ENCODE measurements around the gene CGAS. TPM values are rescaled to one million over a fixed set of nuclear protein-coding genes. Genes with fewer than 3 reads are reported as not detected.
"Not testable (repeated sequence)": the region's sequence is repeated elsewhere in the genome, so short reads cannot be mapped to it uniquely, and the experiment has no call there.

Gene CGAS
- polyA plus RNA-seq (ENCODE audit: insufficient read length in 3 of 3) = 1 to 10 TPM; 2.5 to 3.8 (median 3.1) TPM
- long read RNA-seq, donor 1, partial matches to known transcripts = 0 of 1 reads
- long read RNA-seq, donor 1, other reads (novel, unspliced or antisense) = 0 of 1 reads
- long read RNA-seq, donor 2, partial matches to known transcripts = 0 of 1 reads
- long read RNA-seq, donor 2, other reads (novel, unspliced or antisense) = 0 of 1 reads
- long read RNA-seq, donor 3, partial matches to known transcripts = 0 of 2 reads
- long read RNA-seq, donor 3, other reads (novel, unspliced or antisense) = 0 of 2 reads
- long read RNA-seq, donor 4 = 0 reads
- long read RNA-seq, donor 5 = 0 reads
- long read RNA-seq, donor 6 = 0 reads
- long read RNA-seq, donor 7 = 0 reads
- long read RNA-seq, donor 8, partial matches to known transcripts = 0 of 1 reads
- long read RNA-seq, donor 8, other reads (novel, unspliced or antisense) = 0 of 1 reads
- long read RNA-seq, donor 9, partial matches to known transcripts = 19 of 27 reads
- long read RNA-seq, donor 9, other reads (novel, unspliced or antisense) = 6 of 27 reads
- long read RNA-seq, donor 10 = 0 reads
- long read RNA-seq, donor 11 = 0 reads
- long read RNA-seq, donor 12, partial matches to known transcripts = 0 of 2 reads
- long read RNA-seq, donor 12, other reads (novel, unspliced or antisense) = 0 of 2 reads
- long read RNA-seq, donor 13 = 0 reads
- long read RNA-seq, donor 14 = 0 reads
- long read RNA-seq, donor 15 = 0 reads
- long read RNA-seq, donor 16 = 0 reads

DNA sequence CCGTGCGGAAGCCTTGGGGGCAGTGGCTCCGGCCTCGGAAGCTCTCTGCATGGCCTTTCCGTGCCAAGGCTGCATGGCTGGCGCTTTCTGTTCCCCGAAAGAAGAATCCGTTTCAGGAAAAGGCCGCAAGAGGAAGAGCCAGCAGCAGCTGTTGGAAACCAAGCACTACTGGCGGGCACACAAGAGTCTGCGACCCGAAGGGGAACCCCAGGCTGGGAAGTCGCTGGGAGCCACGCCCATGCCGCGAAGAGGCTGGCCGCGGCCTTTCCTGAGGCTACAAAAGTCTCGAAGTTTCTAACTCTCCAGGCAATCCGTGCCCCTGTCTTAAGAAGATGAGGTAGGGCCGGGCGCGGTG lies at the start of gene CGAS:
Gene CGAS (minus strand): TSS at position 191 of the 355 bp plus-strand sequence. CDS start 116 bp downstream, at position 75.
- DNase-seq = peak; percentile 44

DNA sequence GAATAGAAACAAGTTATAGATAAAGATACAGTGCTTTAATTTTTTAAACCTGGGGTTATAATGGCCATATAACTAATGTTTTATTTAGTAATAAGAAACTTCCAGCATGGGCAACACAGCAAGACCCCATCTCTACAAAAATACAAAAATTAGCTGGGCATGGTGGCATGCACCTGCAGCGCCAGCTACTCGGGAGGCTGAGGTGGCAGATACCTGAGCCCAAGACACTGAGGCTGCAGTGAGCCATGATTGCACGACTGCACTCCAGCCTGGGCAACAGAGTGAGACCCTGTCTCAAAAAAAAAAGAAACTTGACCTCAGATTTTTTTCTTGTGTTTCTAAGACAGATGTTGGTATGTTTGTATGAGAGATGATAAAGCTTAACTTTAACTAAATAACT lies 45.8 kb upstream of the CGAS start:
- DNase-seq = no peak

DNA sequence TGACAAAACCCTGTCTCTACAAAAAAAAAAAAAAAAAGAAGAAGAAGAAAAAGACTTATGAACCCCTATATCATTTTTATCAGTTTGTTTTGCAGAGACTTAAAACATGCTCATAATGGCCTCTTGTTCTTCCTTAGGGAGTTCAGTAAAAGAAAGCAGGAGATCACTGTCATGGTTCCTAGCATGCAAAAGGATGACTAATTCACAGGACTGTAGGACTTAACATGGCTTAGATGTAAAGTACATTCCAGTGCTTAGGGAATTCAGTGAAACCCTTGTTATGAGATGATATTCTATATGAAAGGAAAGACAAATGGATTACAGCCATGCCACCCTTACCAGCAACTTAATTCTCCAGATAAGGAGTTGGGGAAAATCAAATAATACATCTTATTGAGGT lies 39.3 kb upstream of the CGAS start:
- no peak for DNase-seq

DNA sequence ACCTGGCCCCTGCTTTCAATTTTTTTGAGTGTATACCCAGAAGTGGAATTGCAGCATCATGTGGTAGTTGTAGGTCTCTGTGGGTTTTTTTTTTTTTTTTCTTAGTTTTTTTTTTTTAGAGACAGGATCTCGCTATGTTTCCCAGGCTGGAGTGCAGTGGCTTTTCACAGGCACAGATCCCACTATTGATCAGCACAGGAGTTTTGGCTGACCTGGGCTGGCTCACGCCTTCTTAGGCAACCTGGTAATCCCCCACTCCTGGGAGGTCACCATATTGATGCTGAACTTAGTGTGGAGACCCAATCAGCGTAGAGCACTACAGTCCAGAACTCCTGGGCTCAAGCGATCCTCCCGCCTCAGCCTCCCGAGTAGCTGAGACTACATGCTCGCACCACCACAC lies 35.4 kb upstream of the CGAS start:
- no peak for DNase-seq

DNA sequence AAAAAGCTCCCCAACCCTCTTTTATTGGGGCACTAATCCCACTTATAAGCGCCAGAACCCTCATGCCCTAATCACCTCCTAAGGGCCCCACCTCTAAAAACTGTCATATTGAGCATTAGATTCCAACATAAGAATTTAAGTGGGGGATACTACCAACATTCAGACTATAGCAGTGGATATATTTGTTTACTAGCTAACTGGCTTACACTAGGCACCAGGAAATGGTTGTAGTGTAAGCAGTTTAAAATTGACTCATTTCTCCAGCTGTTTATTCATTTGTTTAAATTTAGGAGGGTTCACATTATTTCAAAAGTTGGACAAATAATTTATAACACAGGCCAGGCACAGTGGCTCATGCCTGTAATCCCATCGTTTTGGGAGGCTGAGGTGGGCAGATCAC lies 32.3 kb upstream of the CGAS start:
- no peak for DNase-seq

DNA sequence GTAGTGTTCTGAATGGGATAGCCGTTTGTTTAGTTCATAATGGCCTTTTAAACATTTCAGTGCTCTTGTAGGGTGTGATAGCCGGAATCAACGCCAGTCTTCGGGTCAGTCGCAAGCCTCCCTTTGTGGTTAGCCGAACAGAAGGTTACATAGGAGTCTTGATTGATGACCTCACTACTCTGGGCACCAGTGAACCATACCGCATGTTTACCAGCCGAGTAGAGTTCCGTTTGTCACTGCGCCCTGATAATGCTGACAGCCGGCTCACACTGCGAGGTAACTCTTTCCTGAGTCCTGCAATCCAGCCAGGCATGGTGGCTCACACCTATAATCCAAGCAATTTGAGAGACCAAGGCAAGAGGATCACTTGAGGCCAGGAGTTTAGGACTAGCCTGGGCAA lies 29.9 kb upstream of the CGAS start:
- no peak for DNase-seq

DNA sequence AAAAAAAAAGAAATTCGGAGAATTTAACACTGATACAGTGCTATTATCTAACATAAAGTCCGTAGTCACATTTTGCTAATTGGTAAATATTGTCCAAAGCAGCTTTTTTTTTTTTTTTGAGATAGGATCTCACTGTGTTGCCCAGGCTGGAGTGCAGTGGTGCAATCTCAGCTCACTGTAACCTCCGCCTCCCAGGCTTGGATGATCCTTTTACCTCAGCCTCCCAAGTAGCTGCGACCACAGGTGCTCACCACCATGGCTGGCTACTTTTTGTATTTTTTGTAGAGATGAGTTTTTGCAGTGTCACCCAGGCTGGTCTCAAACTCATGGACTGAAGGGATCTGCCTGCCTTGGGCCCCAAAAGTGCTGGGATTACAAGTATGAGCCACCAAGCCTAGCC lies 25.3 kb upstream of the CGAS start:
- DNase-seq = no peak

DNA sequence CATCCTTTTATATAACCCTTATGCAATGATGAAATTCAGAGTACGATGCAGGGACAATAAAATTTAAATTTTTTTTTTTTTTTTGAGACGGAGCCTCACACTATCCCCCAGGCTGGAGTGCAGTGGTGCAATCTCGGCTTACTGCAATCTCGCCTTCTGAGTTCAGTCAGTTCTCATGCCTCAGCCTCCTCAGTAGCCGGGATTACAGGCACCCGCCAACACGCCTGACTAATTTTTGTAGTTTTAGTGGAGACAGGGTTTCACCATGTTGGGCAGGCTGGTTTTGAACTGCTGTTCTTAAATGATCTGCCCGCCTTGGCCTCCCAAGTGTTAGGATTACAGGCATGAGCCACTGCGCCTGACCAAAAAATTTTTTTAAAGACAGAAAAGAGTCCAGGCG lies 24.6 kb upstream of the CGAS start:
- no peak for DNase-seq

DNA sequence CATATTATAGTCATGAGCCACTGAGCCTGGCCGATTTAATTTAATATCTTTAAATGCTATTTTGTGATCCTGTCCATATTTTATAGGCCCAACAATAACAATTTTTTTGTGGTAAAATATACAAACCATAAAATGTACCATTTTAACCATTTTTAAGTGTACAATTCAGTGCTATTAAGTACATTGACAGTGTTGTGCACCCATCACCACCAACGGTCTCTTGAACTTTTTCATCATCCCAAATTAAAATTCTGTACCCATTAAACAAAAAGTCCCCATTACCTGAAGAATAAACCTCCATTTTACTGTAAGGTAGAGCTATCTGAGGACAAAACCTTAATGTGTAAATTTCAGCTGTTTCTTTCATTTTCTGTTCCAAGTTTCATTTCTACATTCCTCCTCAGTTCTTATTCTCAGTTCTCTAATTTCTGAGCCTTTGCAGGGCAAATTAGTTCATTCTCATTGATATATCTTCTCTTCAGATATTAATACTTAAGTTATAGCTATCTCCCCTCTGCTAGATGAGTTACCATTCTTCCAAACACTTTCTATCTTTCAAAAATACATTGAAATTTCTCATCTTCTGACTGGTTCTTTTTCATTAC lies 19.7 kb upstream of the CGAS start:
- DNase-seq = no peak

DNA sequence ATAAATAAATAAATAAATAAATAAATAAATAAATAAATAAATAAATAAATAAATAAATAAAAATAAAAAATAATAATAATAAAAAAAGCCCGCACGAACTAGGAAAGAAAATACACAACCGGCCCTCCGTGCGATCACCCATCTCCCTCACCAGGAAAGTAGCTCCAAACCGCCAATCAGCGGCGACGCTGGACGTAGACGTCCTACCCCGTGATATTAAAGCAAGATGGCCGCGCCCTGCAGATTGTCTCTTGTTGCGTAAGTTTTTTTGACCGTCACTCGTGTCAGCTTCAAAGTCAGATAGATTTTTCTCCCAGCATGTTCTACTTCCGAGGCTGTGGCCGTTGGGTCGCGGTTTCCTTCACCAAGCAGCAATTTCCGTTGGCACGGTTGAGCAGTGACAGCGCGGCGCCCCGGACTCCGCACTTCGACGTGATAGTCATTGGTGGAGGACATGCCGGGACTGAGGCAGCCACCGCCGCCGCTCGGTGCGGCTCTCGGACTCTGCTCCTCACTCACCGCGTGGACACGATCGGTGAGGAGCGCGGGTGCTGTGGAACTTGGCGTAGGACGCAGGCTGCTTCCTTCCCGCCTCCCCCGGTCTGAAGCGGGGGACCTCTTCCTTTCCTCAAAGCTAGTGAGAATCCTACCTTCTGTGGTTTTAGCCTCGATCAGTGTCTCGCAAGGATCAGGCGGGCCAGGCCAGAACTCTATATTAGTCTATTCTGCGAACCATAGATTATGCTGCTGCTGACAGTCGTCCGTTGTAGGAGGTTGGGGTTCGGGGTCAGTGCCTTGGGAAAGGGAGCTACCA lies 9.6 kb upstream of the CGAS start, which contains the start of gene MTO1:
Gene MTO1 (plus strand): TSS at position 201 of the 814 bp plus-strand sequence. CDS start 118 bp downstream, at position 319.
- DNase-seq = peak; percentile 91

DNA sequence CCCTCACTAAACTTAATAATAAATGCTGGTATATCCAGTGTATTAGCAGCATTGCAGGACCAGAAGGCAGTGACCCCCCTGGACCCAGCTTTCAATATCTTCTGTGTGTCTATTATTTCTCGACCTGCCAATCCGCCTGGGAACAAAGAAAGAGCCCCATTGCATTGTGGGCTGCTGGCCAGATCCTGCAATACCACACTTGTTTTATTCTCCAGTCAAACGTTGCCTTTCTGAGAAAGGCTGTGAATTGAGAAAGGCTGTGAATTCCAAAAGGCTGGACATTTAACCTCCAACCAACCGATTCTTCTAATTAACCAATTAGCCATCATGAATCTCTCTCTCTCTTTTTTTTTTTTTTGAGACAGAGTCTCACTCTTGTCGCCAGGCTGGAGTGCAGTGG lies 8.0 kb upstream of the CGAS start:
- DNase-seq = no peak

DNA sequence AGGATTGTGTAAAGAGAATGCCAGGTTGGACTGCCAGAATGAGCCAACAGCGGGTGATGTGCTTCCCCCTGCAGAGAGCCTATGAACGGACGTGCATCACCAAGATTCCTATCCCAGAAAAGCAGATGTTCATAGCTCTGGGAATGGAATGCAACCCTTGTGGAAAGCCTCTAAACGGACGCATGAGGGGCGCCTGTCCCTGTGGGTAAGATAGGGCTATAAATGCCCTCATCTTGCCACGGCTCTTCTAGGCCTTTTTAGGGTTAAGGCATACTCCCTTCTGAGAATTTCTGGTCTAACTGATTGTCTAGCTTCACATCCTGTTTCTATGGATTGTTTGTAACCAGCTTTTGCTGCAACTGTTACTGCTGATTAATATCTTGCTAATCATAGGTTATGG lies 7.4 kb upstream of the CGAS start:
- not testable (repeated sequence) for DNase-seq

DNA sequence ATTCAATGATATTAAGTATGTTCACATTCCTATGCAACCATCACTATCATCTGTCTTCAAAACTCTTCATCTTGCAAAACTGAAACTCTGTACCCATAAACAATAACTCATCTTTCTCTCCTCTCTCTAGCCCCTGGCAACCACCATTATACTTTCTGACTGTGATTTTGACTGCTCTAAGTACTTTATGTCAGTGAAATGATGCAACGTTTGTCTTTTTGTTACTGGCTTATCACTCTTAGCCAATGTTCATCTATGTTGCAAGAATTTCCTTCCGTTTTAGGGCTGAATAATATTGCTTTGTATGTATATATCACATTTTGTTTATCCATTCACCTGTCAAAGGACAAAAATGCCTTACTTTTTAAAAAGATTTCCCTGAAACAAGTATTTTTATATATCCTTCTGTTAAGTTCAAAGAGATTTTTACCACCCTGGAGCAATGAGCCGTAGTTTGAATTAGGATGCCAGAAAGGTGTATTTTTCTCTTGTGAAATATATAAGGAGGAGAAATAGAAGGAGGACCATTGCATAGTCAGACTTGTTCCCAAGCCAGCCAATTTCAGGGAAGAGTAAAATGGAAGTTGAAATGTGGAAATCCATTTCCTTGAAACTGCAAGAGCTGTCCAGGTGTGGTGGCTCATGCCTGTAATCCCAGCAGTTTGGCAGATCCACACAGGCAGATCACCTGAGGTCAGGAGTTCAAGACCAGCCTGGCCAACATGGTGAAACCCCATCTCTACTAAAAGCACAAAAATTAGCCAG lies 4.0 kb upstream of the CGAS start:
- DNase-seq = no peak

DNA sequence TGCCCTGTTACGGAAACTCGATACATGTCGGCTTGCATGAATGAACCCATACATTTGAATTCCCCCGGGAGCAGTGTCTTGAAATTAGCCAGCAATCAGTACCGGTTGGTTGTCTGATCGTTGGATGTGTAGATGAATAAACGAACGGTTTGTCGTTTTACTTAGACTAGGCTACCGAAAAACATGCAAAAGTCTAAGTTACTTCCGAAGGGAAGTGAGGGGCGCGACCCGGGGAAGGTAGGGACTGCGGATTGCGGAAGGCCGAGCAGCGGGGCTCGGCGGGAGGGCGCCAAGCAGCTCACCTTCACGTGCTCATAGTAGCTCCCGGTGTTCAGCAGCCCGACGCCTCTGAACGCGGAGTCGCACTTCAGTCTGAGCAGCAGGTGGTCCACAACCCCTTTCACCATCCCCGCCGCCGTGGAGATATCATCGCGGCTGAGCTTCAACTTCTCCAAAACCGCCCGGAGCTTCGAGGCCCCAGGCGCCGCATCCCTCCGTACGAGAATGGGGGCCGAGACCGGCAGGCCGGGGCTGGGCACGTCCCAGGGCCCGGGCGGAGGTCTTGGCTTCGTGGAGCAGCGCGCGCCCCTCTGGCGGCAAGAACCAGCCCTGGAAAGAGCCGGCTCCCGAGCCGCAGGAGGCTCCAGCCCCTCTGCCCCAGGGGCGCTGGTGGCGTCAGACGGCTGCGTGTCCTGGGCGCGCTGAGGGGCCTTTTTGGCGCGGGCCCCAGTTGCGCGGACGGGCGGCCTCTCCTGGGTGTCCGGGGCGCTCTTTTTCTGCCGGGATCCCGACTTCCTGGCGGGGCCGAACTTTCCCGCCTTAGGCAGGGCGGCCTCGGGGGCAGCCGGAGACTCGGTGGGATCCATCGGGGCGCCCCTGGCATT lies 632 bp downstream of the CGAS start:
- peak; percentile 34 for DNase-seq

DNA sequence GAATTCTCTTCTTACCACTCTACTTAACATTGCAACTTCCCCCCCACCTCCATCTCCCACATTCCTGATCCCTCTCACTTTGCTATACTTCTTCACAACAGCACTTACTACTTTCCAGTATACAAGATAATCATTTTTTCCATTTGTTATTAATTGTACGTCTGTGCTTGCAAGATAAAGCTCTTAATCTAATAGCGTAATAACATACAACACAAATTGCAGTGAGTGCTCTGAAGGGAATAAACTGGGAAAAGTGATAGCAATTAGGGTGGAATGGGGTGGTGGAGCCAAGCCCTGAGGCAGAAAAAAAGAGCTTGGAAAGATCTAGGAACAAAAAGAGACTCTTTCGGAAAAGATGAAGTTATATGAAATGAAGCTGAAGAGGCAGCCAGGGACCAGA lies 8.5 kb downstream of the CGAS start:
- no peak for DNase-seq

DNA sequence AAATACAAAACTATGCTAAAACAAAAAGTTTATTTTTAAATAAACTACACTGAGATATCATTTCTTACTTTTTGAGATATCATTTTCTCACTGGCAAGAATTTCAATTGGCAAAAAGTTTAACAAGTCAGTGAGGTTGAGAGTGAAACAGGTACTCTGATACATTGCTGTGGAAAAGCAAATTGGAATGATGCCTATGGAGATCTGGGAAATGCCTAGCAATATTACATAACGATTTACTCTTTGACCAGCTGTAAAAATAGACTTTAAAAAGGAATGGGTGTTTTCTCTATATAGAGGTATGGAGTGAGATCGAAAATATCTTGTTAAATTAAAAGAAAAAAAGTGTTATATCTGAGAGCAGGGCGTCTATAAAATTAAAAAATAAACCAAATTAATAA lies 16.9 kb downstream of the CGAS start:
- no peak for DNase-seq

DNA sequence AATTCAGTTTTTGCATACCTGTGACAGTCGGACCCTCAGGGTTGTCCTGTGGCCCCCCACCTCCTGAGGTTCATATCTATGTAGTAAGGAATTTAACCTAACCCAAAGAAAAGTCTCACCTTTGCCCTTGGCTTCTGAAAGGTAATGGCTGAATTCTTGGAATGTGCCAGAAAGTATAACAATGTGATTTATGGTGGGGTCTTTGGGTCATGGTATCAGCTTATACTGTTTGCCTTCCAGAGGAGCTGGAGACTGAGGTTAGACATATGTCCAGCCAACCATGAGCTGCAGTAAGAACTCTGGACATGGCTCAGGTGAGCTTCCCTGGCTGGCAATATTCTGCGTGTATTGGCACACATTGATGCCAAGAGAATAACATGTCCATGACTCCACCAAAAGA lies 30.6 kb downstream of the CGAS start:
- DNase-seq = no peak

DNA sequence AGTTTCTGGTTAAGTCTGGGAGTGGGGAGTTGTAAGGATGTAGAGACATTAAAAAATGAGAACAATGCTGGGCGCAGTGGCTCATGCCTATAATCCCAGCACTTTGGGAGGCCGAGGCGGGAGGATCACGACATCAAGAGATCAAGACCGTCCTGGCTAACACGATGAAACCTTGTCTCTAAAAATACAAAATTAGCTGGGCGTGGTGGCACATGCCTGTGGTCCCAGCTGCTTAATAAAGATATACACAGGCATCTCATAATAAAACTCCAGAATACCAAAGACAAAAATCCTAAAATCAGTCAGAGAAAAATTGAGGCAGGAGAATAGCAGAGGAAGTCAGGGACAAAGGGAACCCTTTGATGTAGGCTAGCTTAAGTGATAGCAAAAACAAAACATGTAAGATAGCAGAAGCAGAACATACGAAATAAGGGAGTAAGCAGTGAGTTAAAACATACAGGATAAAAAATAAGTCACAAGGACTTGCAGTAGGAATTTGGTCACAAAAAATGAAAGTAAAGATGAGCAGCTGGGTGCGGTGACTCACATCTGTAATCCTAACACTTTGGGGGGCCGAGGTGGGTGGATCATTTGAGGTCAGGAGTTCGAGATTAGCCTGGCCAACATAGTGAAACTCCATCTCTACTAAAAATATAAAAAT lies 33.9 kb downstream of the CGAS start:
- DNase-seq = no peak

DNA sequence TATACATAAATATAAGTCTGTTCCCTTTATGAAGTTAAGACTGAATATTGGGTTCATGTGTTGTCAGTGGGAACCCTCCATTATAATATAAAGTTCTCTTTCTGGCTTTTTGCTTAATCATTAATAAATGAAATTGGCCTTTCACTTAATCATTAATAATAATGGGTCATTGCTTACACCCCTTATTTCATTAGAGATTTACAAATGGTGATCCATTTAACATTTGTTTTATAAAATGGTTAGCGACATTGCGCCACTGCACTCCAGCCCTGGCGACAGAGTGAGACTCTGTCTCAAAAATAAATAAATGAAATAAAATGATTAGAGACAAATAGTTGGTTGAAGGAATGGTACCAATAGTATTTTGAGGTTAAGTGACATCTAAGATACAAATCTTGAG lies 39.0 kb downstream of the CGAS start:
- DNase-seq = no peak

DNA sequence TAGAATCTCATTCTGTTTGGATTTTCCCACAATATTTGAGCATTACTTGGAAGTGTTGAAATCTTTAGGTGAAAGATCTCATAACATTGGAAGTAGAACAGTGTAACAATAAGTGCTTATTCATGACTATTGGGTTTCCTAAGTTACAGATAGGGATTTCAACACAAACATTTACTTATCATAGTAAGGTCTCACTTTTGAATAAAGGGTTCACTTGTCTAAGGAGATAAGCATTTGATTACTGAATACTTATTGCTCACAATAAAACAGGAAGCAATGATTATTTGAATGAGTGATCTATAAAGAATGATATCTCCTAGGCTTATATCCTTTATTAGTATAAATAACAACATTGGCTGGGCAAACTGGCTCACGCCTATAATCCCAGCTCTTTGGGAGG lies 42.7 kb downstream of the CGAS start:
- DNase-seq = no peak
